H1 (cell line): Measurements from ENCODE around the gene DNASE1L1. TPM values are rescaled to one million over a fixed set of nuclear protein-coding genes. Genes with fewer than 3 reads are reported as not detected.

Source experiments
- CTCF ChIA-PET: fragments of 300-600 bp; sonication (Branson Sonifier 250); formaldehyde crosslinking; loops from one replicate; lab custom pipeline; 2021; ENCODE audit not compliant: partially characterized antibody; lab: Charles Lee
- POLR2A ChIA-PET: fragments of 300-600 bp; sonication (Branson Sonifier 250); formaldehyde crosslinking; loops from one replicate; lab custom pipeline; 2021; ENCODE audit warnings: inconsistent platforms; ENCODE audit not compliant: partially characterized antibody; lab: Charles Lee
- DNase-seq, 2 experiments: peaks; one replicate each; pipeline versions ENCODE4 v3.0.0 to v3.0.0-alpha.2; 2010 to 2022; ENCODE audit warnings: low spot score in 2 of 2, low read depth in 1 of 2, mixed read lengths in 1 of 2
- FAIRE-seq: peaks from 2 replicates; lab custom pipeline; 2011; peaks lifted over from hg19 to GRCh38; lab: Jason Lieb, UNC
- H2AFZ ChIP-seq: 2 replicates; pipeline ENCODE4 v1.8.1; 2012; ENCODE audit warnings: low read length, inconsistent platforms
- H2AK5ac ChIP-seq: 2 replicates; pipeline ENCODE4 v1.6.1; 2013; ENCODE audit warnings: low read depth, low read length
- H2BK120ac ChIP-seq: replicated peaks from 2 replicates; pipeline ENCODE3; 2013; ENCODE audit warnings: low read depth, low read length, inconsistent platforms
- H2BK12ac ChIP-seq: 2 replicates; pipeline ENCODE4 v1.6.1; 2013; ENCODE audit warnings: low read depth, low read length
- H2BK15ac ChIP-seq: 2 replicates; pipeline ENCODE4 v1.6.1; 2013; ENCODE audit warnings: low read length
- H2BK20ac ChIP-seq: 2 replicates; pipeline ENCODE4 v1.6.1; 2013; ENCODE audit warnings: low read length
- H2BK5ac ChIP-seq: 2 replicates; pipeline ENCODE4 v1.6.1; 2013; ENCODE audit warnings: low read depth, low read length
- H3K14ac ChIP-seq: 2 replicates; pipeline ENCODE4 v1.6.1; 2013; ENCODE audit warnings: inconsistent platforms; ENCODE audit not compliant: insufficient read length
- H3K18ac ChIP-seq: 2 replicates; pipeline ENCODE4 v1.6.1; 2013; ENCODE audit warnings: low read length; ENCODE audit errors: extremely low read depth
- H3K23ac ChIP-seq: 2 replicates; pipeline ENCODE4 v1.6.1; 2013; ENCODE audit warnings: inconsistent platforms; ENCODE audit not compliant: insufficient read length
- H3K23me2 ChIP-seq: 2 replicates; pipeline ENCODE4 v1.6.1; 2013; ENCODE audit warnings: low read depth, low read length
- H3K27ac ChIP-seq: 2 replicates; pipeline ENCODE4 v1.6.1; 2011; ENCODE audit warnings: low read depth, low read length, inconsistent platforms
- H3K27me3 ChIP-seq, 4 experiments: replicated peaks in 1 of 4; 1 replicate in 1 of 4; 2 replicates in 3 of 4; pipeline versions ENCODE4 v1.6.1 to v1.8.1; 2011 to 2013; ENCODE audit warnings: low read length in 3 of 4, mild to moderate bottlenecking in 3 of 4, inconsistent platforms in 2 of 4, mixed read lengths in 2 of 4, moderate library complexity in 1 of 4; ENCODE audit not compliant: control insufficient read depth in 3 of 4, insufficient read depth in 3 of 4; ENCODE audit errors: extremely low read depth in 1 of 4
- H3K36me3 ChIP-seq, 4 experiments: 2 replicates each; pipeline versions ENCODE4 v1.6.1 to v1.8.1; 2011 to 2013; ENCODE audit warnings: mild to moderate bottlenecking in 4 of 4, low read length in 3 of 4, moderate library complexity in 2 of 4, control low read depth in 1 of 4, inconsistent platforms in 1 of 4; ENCODE audit not compliant: insufficient read depth in 4 of 4, control insufficient read depth in 2 of 4
- H3K4ac ChIP-seq: replicated peaks from 2 replicates; pipeline ENCODE3; 2013; ENCODE audit warnings: low read length, low read depth, mixed read lengths, inconsistent platforms; ENCODE audit not compliant: insufficient read length
- H3K4me1 ChIP-seq, 4 experiments: replicated peaks in 1 of 4; 1 replicate in 1 of 4; 2 replicates in 3 of 4; pipeline versions ENCODE4 v1.6.1 to v1.8.1; 2011 to 2013; ENCODE audit warnings: low read length in 3 of 4, inconsistent platforms in 2 of 4, mixed read lengths in 1 of 4; ENCODE audit not compliant: insufficient read depth in 4 of 4, control insufficient read depth in 3 of 4
- H3K4me2 ChIP-seq, 2 experiments: 2 replicates each; pipeline versions ENCODE4 v1.6.1 to v1.8.1; 2011 to 2013; ENCODE audit warnings: low read depth in 2 of 2, low read length in 2 of 2, control low read depth in 1 of 2, inconsistent platforms in 1 of 2, mild to moderate bottlenecking in 1 of 2; ENCODE audit not compliant: insufficient read depth in 1 of 2
- H3K4me3 ChIP-seq, 4 experiments: fragments of 200-600, 300-600 bp in 1 of 4; sonication (generic), shearing (Covaris generic), sonication (Bioruptor Twin) in 1 of 4; 2 replicates each; pipeline versions ENCODE4 v1.5.1 to v1.8.1; 2011 to 2016; ENCODE audit warnings: low read length in 4 of 4, low read depth in 3 of 4, control low read depth in 2 of 4, inconsistent platforms in 2 of 4, mild to moderate bottlenecking in 2 of 4, mixed read lengths in 1 of 4, moderate library complexity in 1 of 4; ENCODE audit not compliant: insufficient read depth in 2 of 4; ENCODE audit errors: extremely low read depth in 1 of 4
- H3K56ac ChIP-seq: replicated peaks from 2 replicates; pipeline ENCODE3; 2013; ENCODE audit warnings: low read depth, mild to moderate bottlenecking, mixed read lengths, low read length, inconsistent platforms; ENCODE audit not compliant: insufficient read length
- H3K79me1 ChIP-seq: 2 replicates; pipeline ENCODE4 v1.6.1; 2013; ENCODE audit warnings: low read depth, low read length, control low read depth
- H3K79me2 ChIP-seq, 2 experiments: 2 replicates each; pipeline versions ENCODE4 v1.6.1 to v1.8.1; 2012 to 2013; ENCODE audit warnings: low read length in 2 of 2, mild to moderate bottlenecking in 2 of 2, inconsistent platforms in 1 of 2; ENCODE audit not compliant: insufficient read depth in 2 of 2, control insufficient read depth in 1 of 2
- H3K9ac ChIP-seq, 4 experiments: replicated peaks in 1 of 4; 1 replicate in 1 of 4; 2 replicates in 3 of 4; pipeline versions ENCODE4 v1.6.1 to v1.8.1; 2011 to 2013; ENCODE audit warnings: low read depth in 3 of 4, low read length in 3 of 4, control low read depth in 2 of 4, mild to moderate bottlenecking in 2 of 4, moderate library complexity in 2 of 4, inconsistent platforms in 1 of 4; ENCODE audit errors: extremely low read depth in 1 of 4
- H3K9me3 ChIP-seq, 2 experiments: 2 replicates each; pipeline versions ENCODE4 v1.6.1 to v1.8.1; 2012 to 2013; ENCODE audit warnings: mild to moderate bottlenecking in 2 of 2, moderate library complexity in 2 of 2, control low read depth in 1 of 2, inconsistent platforms in 1 of 2, low read depth in 1 of 2, low read length in 1 of 2, mixed read lengths in 1 of 2; ENCODE audit not compliant: insufficient read depth in 2 of 2
- H4K20me1 ChIP-seq, 2 experiments: replicated peaks in 1 of 2; 2 replicates each; pipeline versions ENCODE3 to v1.8.1; 2011 to 2013; ENCODE audit warnings: inconsistent platforms in 2 of 2, low read length in 2 of 2, mild to moderate bottlenecking in 1 of 2; ENCODE audit not compliant: insufficient read depth in 2 of 2, control insufficient read depth in 1 of 2
- H4K5ac ChIP-seq: 2 replicates; pipeline ENCODE4 v1.6.1; 2013; ENCODE audit warnings: low read length, low read depth, mixed read lengths, inconsistent platforms; ENCODE audit not compliant: insufficient read length
- H4K8ac ChIP-seq: 2 replicates; pipeline ENCODE4 v1.8.0; 2013; ENCODE audit warnings: mild to moderate bottlenecking, moderate library complexity, low read length, inconsistent platforms; ENCODE audit not compliant: insufficient read depth; ENCODE audit errors: extremely low read depth
- H4K91ac ChIP-seq: replicated peaks from 2 replicates; pipeline ENCODE3; 2013; ENCODE audit warnings: low read length, mixed read lengths, inconsistent platforms; ENCODE audit not compliant: insufficient read length
- CBX5 ChIP-seq: fragments of 300-800, 300-1000 bp; sonication (generic); IDR thresholded peaks from 2 replicates; pipeline ENCODE4 v1.7.1; 2016; ENCODE audit warnings: antibody characterized with exemption, low read length, low read depth
- MAX ChIP-seq: IDR thresholded peaks from 2 replicates; pipeline ENCODE4 v1.6.1; 2012; ENCODE audit warnings: inconsistent platforms
- RXRA ChIP-seq: IDR thresholded peaks from 2 replicates; pipeline ENCODE4 v1.6.1; 2011; ENCODE audit warnings: low read depth, mild to moderate bottlenecking, low read length, moderate library complexity; ENCODE audit not compliant: insufficient read depth
- SIX5 ChIP-seq: IDR thresholded peaks from 2 replicates; pipeline ENCODE4 v1.6.1; 2011; ENCODE audit warnings: mild to moderate bottlenecking, low read depth, low read length
- SRF ChIP-seq: IDR thresholded peaks from 2 replicates; pipeline ENCODE4 v1.6.1; 2011; ENCODE audit warnings: mild to moderate bottlenecking, low read depth, low read length, moderate library complexity
- WGBS, 2 experiments: shearing (Covaris generic) in 1 of 2; methylation state at CpG; one replicate each; pipeline versions ENCODE4 v1.1.6 to v1.1.7; 2013 to 2015; ENCODE audit warnings: low lambda C conversion rate in 2 of 2, mixed read lengths in 2 of 2, inconsistent platforms in 1 of 2, low coverage in 1 of 2, missing lambda C conversion rate in 1 of 2; ENCODE audit not compliant: insufficient replicate concordance in 2 of 2, insufficient coverage in 1 of 2, insufficient read length in 1 of 2; ENCODE audit errors: extremely low coverage in 1 of 2, missing lambda C conversion rate in 1 of 2; 5-methylcytosine and 5-hydroxymethylcytosine counted together
- polyA plus RNA-seq, 7 experiments: library from polyadenylated mRNA; depleted of rRNA in 3 of 7; stranded (reverse) in 5 of 7; unstranded in 2 of 7; fragments of >200 nt in 5 of 7; fragments of 200-250 nt in 2 of 7; gene quantifications; 1 replicate in 5 of 7; 2 replicates in 1 of 7; 4 replicates in 1 of 7; pipeline versions ENCODE4 v1.2.1 to v1.2.3, GENCODE V29; 2011 to 2013; ENCODE audit warnings: missing spikeins in 2 of 7, mixed read lengths in 2 of 7
- total RNA-seq: library from RNA; stranded (reverse); fragmentation: NEBNext Ultra II Directional; extraction: Animal tissue kit (Norgen Biotek cat#: 25700); gene quantifications from 2 replicates; pipeline ENCODE4 v1.2.1, GENCODE V29; 2021

DNASE1L1 gene
- total and polyA plus RNA-seq, 2 of the 8 experiments (the other 6 are each of a cell fraction or from before 2014, with no cell fraction given), result 8.7 to 30.0 TPM

GRCh38 chrX:154372612-154373022, 36.4 kb downstream of the DNASE1L1 start:
- Histone ChIP-seq H4K8ac (no peak overlapping the region), H3K79me2 (peaks cover 8 to 33% of the 10 kb centered on the region in 2 experiments; a peak in 3 of 4 replicates), H2BK5ac (no peak overlapping the region), H2BK12ac (no peak overlapping the region), H3K4me2 (peak overlapping the region in 1 of 2 experiments; percentile 68; a peak in 1 of 4 replicates), H3K36me3 (peaks cover 3 to 16% (median 7%) of the 10 kb centered on the region in 4 experiments), H3K4me1 (peaks cover 0 to 18% (median 11%) of the 10 kb centered on the region in 4 experiments; a peak in 6 of 7 replicates), H2BK15ac (no peak overlapping the region), H3K56ac (no peak overlapping the region), H2BK20ac (no peak overlapping the region), H4K20me1 (peaks cover 6 to 10% of the 10 kb centered on the region in 2 experiments), H3K9ac (no peak overlapping the region), H3K23ac (no peak overlapping the region), H3K9me3 (no peaks in the 10 kb centered on the region), H2AFZ (no peak overlapping the region), H3K4ac (no peak overlapping the region), H3K4me3 (peak overlapping the region in 1 of 4 experiments; percentile 96; a peak in 1 of 8 replicates), H3K27ac (no peak overlapping the region), H3K79me1 (no peaks in the 10 kb centered on the region), H2AK5ac (no peak overlapping the region), H2BK120ac (no peak overlapping the region), H3K27me3 (peaks cover 0 to 3% (median 0%) of the 10 kb centered on the region in 4 experiments; a peak in 2 of 7 replicates), H3K23me2 (peaks cover 5% of the 10 kb centered on the region; the same call in 1 of the 2 replicates), H3K18ac (no peak overlapping the region), H4K5ac (no peak overlapping the region), H3K14ac (no peak overlapping the region), H4K91ac (no peak overlapping the region)
- FAIRE-seq (no peak), DNase-seq (no peak)
- ChIA-PET POLR2A (interaction anchor here (0.7 to 5.7 kb wide), 9 partner anchors 10 to 144 kb away, joined by 3 to 96 read pairs (median 3); partner anchors contain the start of genes FAM3A and RPL10), CTCF (interaction anchor here (0.8 to 2.6 kb wide), 15 partner anchors 10 to 443 kb away, joined by 3 to 29 read pairs (median 4); partner anchors contain the start of genes DNASE1L1 and RPL10)
- 50% methylated on average over 3 of the region's 5 CpGs; no CpG with 5 or more reads in 1 of the 2 experiments for WGBS, 2 experiments
- no peak for TF ChIP-seq CBX5
- TF ChIP-seq RXRA, result no peak
- no peak for TF ChIP-seq SIX5
- TF ChIP-seq MAX, result 0 out of 2 replicates have a peak, but pooled peaks have one; percentile 25
- peak; percentile 52 for TF ChIP-seq SRF
